CD4-positive, alpha-beta T cell treated with Interleukin-17A for 1 hour (primary cell): ENCODE data around the gene TFF1.

Source experiments
- DNase-seq: peaks from one replicate; pipeline ENCODE4 v3.0.0-alpha.2; 2020

Gene TFF1

DNA sequence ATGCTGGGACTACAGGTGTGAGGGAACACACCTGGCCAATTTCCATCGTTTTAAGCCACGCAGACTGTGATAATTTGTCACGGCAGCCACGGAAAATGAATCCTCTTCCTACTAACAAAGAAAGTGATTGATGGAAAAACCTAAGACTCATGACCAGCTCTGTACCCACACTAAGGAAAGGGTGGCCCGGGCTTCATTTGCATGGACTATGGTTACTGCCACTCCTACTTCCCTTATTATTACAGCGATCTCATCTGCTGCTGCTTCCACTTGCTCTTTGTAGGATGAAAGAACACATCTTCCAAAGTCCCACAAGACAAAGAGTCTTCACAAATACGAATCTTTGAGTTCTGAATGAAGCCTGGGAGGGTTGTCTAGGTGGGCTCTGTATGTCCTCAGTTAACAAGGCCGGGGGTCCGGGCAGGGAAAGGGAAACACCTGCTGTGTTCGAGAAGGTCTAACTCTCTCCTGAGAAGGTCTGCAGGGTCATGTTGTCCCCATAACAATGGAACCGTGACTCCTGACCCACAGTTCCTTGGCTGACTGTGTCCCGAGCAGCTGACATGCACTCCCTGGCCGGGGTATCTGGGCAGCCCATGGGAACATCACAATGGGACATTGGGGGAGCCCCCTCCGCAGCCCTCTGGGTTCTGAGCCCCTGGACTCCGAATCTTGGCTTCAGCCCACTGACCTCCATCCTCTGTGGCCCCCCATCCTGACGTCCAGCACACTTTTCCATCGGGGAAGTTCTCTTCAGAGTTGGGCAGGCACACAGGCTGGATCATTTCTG lies 13.3 kb upstream of the TFF1 start:
- DNase-seq, result no peak

DNA sequence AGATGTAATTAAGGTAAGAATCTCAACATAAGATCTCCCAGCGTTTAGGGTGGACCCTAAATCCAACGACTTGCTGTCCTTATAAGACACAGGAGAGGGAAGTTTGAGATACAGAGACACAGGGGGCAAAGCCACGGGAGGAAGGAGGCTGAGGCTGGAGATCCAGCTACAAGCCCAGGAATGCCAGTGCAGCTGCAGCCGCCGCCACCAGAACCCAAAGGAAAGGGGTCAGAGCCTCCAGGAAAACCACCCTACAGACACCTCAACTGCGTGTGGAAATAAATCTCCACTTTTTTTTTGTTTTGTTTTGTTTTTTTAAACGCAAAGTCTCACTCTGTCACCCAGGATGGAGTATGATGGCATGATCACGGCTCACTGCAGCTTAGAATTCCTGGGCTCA lies 12.1 kb upstream of the TFF1 start:
- no peak for DNase-seq

DNA sequence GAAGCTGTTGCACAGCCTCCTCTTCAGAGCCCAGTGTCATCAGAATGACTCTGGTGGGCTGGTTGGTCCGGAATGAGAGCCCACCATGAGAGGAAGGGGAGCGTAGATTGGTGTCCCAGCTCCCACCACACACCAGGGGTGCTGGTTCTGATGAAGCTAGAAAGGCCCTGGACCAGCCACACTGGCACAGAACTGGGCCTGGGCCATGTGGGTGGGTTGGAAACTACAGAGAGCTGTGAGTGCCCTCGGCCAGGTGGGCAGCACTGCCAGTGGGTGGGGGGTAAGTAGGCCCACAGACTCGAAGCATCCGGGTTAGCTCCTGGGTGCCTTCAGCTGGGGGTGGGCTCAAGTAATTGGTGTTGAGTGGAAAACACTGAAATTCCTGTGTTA lies 11.6 kb upstream of the TFF1 start:
- DNase-seq, result no peak

DNA sequence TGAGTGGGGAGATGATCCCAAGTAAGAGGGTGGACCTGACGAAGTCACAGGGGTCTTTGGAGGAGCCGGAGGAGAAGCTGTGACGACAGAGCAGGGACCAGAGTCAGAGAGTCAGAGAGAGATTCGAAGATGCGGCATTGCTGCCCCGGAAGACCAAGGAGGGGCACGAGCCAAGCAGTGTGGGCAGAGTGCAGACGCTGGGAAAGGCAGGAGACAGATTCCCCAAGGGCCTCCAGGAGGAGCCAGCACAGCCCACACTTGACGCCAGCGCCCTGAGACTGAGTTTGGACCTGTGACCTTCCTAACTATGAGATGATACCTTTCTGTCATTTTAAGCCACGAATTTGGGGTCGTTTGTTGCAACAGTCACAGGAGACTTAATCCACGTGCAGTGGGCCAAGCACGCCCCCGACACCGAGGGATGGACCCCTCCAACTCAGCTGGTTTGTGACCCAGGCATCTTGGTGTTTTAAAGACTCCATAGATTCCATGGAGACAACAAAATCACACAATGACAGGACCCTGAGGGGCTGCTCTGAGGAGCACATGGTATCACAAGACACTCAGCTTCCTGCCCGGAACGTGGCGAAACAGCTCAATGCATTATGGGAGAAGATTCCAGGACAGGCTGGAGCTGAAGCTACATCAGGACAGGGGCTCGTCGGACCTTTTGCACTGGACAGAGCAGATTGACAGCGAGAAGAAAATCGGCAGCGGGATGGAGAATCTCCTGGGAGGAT lies 11.0 kb upstream of the TFF1 start:
- no peak for DNase-seq

DNA sequence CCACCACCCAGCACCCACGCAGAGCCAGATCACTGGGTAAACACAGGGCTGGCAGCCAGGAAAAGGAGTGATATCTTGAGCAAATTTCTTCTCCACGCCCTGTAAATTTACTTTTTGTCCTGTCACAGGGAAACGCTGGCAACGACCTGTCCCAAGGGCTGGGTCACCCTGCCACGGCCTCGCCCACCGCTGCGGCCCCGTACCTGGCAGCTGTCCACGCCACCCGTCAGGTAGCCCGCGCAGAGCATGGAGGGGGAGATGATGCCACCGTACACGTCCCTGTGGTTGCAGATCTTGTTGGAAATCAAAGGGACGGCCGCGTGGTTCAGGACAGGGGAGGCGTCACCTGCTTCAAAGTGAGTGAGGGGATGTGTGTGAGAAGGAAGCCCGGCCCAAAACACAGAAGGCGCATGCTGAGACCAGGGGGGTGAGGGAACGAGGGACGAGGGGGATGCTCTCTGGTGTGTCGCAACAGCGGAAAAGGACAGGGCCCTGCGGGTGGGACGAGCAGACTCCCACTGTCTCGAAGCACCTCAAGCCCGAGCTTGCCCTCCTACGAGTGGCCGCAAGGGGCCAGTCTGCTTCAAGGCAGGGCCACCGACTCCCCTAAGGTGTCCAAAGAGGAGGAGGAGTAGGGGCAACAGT lies 10.1 kb upstream of the TFF1 start:
- no peak for DNase-seq

DNA sequence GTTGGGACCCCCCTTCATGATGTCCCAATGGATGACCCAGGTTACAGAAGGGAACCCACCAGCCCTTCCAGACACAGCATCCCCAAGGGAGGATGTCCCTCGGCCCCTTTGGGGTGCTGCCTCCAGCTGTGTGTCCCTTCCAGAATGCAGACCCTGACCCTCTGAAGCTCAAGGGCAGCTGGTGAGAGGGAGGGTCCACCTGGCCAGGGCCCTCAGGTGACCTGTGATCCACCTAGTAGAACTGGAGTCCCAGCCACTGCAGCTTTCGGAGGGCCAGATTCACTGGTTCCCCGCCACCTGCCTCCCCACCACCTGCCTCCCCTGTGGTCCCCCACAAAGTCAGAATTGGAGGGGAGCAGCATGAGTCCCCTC lies 9.6 kb upstream of the TFF1 start:
- no peak for DNase-seq

DNA sequence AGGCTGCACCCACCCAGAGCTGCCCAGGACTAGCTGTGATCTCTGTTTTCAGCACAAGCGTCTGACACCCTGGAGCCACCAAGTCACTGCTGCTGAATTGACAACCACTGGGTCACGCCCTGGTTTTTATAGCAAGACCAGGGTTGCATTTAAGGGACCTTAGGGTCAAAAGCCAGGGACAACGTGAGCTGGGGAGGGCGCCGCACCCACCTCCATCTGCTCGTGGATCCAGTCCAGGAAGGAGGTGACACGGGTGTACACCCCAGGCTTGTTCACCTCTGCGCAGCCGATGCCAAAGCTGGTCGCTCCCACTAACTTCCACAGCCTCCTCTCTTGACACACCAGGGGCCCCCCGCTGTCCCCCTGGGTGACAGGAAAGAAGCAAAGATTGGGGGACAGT lies 9.2 kb upstream of the TFF1 start:
- DNase-seq, result no peak

DNA sequence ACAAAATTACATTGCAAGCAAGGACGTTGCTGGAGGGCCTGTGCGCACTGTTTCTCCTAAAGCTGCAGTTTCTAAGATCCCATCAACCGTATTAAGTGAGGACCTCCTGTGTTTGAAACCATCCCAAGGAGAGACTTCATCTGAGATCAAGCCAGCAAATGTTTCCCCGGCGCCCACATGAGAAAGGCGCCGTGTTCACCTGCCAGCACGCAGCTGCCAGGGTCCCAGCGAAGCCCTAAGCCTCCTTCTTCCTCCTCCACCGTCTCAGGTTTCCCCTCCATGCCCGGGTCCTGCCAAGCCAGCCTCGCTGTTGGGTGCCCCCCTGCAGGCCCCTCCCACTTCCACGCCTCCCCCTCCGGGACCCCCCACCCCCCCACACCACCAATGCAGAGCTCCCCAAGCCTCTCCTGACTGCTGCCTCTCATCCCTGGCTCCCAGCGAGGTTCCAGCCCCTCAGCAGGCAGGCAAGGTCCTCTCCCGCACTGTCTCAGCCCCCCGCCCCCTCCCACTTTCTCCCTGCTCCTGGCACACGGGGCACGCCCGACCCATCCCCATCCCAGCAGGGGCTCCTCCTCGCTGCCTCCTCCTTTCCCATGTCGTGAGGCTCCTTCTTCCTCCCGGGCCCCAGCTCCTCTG lies 8.6 kb upstream of the TFF1 start:
- DNase-seq, result no peak

DNA sequence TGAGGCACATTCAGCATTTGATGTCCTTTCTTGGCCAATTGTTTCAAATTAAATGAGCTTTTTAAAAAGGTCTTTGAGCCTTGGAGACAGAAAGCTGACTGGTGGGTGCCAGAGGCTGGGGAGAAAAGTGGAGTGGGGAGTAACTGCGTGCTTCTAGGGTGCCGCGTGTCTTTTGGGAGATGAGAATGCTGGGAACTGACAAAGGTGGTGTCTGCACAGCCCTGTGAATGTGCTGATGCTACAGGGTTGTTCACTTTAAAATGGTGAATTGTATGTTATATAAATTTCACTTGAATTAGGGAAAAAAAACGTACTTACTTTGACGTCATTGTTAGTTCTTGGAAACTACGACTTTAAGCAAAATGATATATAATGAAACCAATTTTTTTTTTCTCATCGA lies 8.1 kb upstream of the TFF1 start:
- no peak for DNase-seq

DNA sequence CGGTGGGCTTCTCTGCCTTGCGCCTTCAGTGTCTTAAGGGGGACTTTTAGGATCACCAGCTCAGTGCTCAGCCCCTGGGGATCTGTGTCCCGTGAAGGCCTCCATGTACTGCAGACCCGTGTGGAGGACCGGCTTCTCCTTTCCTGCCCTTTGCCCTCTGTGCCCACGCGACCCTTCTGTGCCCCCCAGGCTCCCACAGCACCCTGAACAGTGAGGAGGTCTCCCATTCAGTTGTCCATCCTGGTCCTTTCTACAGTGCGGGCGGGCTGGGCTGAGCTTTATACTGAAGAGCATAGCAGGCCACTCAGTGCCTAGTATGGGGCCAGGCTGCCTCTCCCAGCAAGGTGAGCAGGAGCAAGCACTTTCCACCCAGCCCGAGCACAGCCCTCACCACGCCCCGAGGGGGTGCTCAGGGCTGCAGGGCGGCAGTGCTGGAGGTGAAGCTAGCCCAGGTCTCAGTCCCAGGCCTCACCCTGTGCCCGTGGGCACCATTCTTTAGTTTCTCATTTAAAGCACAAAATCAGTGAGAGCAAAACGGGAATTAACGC lies 7.6 kb upstream of the TFF1 start:
- DNase-seq, result no peak

DNA sequence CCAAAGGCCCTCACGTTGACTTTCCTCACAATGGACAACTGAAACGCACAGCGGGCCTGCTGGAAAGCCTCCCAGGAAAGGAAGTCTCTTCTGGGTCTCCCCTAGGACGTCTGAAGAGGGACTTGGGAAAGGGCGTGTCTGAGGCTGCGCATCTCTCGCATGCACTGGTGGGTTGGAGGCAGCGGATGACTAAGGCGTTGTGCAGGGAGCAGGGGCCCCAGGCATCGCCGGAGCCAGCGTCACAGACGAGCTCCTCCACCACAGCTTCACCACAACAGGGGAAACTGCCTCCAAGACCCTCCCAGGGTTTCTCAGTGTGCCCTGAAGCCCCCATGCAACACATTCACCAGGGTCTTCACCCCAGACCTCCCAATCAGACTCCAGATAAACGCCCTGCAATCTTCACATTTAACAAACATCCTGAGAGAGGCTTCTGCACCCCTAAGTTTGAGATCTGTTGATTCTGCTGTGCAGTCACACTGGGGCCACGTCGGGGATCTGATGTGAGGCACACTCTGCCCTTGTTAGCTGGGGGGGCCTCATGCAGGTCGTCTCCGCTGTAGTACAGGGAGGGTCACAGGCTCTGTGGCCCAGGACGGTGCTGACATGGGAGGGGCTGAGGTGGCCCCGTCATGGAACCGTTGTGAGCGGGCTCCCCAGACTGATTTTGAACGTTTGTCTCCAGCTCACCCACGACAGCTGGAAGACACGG lies 7.0 kb upstream of the TFF1 start:
- DNase-seq, result no peak

DNA sequence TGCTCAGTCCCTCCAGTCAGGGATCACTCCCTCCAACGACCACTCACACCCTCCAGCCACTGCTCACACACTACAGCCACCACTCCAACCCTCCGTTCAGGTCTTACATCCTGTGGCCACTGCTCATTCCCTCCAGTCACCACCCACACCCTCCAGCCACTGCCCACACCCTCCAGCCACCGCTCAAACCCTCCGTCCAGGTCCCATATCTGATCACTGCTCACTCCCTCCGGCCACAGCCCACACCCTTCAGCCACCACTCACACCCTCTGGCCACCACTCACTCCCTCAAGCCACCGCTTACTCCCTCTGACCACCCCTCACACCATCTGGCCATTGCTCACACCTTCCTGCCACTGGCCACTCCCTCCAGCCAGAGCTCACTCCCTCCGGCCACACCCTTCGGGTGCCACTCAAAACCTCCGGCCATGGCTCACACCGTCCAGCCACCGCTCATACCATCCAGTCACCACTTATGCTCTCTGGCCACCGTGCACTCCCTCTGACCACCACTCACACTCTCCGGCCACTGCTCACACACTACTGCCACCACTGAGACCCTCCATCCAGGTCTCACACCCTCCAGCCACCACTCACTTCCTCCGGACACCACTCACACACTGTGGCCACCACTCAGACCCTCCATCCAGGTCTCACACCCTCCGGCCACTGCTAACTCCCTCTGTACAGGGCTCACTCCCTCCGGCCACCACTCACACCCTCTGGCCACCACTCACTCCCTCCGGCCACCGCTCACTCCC lies 4.7 kb upstream of the TFF1 start:
- no peak for DNase-seq

DNA sequence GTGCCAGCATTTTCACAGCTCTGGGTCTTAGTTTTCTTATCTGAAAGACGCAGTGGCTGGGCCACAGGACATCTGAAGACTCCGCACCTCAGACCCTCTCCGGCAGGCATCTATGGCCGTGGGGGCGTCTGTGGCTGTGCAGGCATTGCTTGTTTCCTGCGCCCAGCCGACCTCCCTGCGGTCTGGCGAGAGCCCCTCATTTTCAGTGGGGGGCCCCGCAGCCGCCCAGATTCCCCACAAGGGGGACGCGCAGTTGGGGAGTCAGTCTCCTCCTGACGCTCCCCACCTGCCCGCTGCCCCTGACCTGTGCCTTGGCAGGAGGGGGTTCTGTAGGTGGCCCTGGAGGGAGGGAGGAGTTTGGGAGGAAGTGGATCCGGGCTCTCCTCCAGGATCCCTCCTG lies 3.5 kb upstream of the TFF1 start:
- no peak for DNase-seq

DNA sequence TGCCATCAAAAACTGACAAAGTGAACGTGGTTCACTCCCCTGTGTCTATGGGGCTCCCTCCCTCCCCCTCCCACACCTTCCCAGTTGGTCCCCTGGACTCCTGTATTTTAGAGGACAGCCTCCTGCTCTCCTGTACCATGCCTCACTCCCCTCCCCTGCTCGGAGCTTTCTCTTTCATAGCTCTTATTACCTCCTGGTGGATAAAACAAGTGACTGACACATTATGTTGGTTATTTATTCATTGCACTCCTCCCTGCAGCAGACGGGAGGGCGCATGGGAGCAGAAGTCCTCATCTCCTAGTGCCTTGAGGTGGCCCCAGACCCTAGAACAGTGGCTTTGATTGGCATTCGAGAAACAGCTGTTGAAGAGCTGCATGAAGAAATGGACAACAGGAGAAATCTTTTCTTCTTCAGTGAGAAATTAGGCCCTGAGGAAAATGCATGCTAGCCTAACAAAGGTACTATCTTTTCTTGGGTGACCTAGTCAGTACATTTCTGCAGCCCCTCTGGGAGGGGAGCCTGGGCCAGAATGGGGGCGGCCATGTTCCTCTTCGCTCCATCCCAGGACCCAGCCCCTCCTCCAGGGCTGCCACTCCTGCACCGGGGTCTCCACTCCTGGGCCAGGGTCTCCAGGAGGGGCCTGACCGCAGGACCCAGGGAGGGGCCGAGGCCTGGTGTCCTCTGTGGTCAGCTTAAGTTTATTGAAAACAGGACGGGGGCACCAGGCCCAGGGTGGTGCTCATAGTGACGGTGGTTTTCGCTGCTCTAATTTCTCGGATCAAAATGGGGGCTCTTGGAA lies 1.2 kb upstream of the TFF1 start:
- DNase-seq, result no peak

DNA sequence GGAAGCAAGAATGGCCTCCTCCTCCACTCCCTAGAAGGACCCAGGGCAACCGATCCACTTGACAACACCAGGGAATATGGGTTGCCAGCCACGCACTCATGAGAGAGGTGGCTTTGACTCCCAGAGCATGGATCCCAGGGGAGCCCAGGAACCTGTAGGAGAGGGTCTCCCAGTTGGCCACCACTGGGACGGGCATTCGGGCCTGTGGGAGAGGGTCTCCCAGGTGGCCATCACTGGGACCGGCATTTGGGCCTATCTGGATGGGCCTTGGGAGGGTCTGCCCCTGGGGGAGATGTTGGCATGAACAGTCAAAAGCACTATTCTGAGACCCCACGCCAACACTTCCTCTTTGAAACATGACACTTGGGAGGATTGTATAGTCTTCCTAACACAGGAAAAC lies 565 bp downstream of the TFF1 start:
- no peak for DNase-seq

DNA sequence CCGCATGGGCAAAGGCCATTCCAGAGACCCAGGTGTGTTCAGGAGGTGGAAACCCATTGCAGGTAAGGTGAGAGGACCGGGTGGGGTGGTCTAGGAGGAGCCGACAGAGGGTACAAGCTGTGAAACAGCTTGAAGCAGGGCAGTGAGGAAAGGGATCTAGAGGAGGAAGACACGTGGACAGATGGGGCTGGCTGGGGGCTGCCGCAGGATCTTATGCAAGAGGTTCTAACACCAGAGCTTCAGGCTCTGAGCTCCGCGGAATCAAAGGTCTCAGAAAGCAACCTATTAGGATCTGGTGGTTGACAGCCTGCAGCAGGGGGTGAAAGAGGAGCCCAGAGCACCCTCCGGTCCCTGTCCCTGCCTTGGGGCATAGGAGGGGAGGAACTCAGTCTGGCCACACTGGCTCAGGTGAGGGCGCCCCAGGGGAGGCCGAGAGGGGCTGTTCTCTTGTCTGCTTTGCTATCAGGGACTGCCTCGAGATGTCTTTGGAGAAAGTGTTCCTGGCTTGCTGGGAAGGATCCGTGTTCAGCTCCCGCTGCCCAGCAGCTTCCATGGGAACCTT lies 1.9 kb downstream of the TFF1 start:
- no peak for DNase-seq

DNA sequence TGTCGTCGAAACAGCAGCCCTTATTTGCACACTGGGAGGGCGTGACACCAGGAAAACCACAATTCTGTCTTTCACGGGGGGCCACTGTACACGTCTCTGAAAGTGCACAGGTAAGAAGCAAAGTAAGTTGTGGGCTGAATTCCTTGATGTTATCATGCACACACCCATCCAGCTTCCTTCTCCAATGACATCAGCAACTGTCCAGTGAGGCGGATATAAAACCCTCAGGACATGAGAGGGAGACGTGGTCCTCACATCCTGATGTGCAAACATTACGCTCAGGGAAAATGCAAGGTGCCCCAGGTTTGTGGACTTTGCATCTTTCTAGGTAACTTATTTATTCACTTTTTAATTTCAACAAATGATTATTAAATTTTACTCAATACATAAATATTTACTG lies 3.0 kb downstream of the TFF1 start:
- DNase-seq, result no peak

DNA sequence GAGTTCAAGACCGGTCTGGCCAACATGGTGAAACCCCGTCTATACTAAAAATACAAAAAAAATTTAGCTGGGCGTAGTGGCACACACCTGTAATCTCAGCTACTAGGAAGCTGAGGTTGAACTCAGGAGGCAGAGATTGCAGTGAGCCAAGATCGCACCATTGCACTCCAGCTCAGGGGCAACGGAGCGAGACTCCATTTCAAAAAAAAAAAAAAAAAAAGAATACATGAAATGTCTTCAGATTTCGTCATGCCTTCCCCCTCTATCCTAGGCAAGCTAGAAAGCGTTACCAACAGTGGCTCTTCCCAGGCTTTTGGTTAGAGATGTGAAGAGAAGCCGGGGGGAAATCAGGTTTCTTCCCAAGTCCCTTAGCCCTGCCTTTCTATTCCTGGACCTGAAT lies 3.6 kb downstream of the TFF1 start:
- DNase-seq, result no peak

DNA sequence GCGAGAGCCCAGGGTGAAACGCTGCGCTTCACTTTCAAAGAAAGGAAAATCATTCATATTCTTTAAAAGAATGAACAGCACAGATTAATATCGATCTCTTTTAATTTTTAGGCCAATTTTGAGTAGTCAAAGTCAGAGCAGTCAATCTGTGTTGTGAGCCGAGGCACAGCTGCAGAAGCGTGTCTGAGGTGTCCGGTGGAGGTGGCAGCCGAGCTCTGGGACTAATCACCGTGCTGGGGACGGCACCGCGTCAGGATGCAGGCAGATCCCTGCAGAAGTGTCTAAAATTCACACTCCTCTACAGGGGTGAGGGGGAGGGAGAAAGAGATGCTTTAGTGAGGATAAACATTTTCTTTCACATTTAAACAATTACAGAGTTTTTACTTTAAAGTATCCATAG lies 4.1 kb downstream of the TFF1 start:
- DNase-seq, result no peak

DNA sequence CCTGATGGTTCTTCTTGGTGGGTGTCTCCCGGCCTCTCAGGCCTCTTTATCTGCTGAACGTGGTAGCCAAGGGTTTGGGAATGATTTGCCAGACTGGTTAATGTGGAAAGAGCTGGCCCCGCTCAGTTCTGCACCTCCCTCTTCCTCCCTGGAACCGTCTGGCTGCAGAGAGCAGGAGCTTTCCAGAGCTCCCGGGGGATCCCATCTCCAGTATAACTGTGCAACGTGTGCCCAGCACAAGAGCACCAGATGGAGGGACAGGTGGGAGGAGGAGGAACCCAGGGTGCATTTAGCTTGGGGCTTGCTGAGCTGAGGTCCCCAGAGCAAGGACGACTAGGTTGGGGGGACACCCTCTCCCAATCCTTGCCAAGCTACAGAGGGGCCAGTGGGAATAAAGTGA lies 5.0 kb downstream of the TFF1 start:
- DNase-seq, result no peak

DNA sequence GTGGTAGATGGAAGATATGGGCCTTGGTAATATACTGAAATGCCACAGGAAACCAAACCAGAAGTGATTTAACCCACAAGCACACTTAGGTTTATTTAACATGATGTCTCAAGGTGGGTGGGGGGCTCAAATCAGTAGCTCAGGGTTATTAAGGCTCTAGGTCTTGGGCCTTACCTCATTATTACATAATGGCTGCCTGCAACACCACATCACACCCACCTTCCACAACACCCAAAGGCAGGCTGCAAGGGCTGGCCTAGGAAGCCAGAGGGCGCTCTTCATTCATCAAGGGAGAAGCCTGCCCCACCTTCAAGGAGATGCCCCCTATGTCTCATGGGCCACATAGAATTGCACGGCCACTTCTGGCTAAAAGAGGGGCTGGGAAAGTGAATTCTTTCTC lies 6.0 kb downstream of the TFF1 start:
- no peak for DNase-seq
